ENCODE data around the gene IZUMO1.

The IZUMO1 gene

DNA sequence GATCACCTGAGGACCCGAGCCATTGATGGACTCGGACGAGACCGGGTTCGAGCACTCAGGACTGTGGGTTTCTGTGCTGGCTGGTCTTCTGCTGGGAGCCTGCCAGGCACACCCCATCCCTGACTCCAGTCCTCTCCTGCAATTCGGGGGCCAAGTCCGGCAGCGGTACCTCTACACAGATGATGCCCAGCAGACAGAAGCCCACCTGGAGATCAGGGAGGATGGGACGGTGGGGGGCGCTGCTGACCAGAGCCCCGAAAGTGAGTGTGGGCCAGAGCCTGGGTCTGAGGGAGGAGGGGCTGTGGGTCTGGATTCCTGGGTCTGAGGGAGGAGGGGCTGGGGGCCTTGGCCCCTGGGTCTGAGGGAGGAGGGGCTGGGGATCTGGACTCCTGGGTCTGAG is 9.5 kb upstream of the IZUMO1 start:
- Histone ChIP-seq H3K36me3 (ENCODE audit: insufficient read depth, low read length) (no peaks in the 10 kb centered on the region), H3K9me3 (replicated peaks; ENCODE audit: low read length) (no peaks in the 10 kb centered on the region), H3K27me3 (ENCODE audit: control insufficient read depth, insufficient read depth, low read length) (peaks cover 33% of the 10 kb centered on the region), H3K4me1 (ENCODE audit: control insufficient read depth, insufficient read depth, low read length) (peaks cover 7% of the 10 kb centered on the region), H3K4me2 (ENCODE audit: low read length) (no peak overlapping the region), H3K9ac (ENCODE audit: low read depth, low read length) (no peak overlapping the region), H3K4me3 (ENCODE audit: low read length) (no peak overlapping the region)

DNA sequence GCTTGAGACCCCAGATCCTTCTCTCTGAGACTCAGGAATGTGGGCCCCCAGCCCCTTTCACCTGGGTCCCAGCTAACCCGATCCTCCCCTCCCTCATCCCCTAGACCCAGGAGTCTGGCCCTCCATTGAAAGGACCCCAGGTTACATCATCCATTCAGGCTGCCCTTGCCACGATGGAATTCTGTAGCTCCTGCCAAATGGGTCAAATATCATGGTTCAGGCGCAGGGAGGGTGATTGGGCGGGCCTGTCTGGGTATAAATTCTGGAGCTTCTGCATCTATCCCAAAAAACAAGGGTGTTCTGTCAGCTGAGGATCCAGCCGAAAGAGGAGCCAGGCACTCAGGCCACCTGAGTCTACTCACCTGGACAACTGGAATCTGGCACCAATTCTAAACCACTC is 9.1 kb upstream of the IZUMO1 start:
- H3K27me3 ChIP-seq (ENCODE audit: control insufficient read depth, insufficient read depth, low read length): peaks cover 34% of the 10 kb centered on the region
- no peak overlapping the region for H3K4me2 ChIP-seq (ENCODE audit: low read length)
- H3K36me3 ChIP-seq (ENCODE audit: insufficient read depth, low read length): no peaks in the 10 kb centered on the region
- H3K9ac ChIP-seq (ENCODE audit: low read depth, low read length): no peak overlapping the region
- H3K4me3 ChIP-seq (ENCODE audit: low read length): no peak overlapping the region
- peaks cover 7% of the 10 kb centered on the region for H3K4me1 ChIP-seq (ENCODE audit: control insufficient read depth, insufficient read depth, low read length)
- H3K9me3 ChIP-seq (replicated peaks; ENCODE audit: low read length): no peaks in the 10 kb centered on the region

DNA sequence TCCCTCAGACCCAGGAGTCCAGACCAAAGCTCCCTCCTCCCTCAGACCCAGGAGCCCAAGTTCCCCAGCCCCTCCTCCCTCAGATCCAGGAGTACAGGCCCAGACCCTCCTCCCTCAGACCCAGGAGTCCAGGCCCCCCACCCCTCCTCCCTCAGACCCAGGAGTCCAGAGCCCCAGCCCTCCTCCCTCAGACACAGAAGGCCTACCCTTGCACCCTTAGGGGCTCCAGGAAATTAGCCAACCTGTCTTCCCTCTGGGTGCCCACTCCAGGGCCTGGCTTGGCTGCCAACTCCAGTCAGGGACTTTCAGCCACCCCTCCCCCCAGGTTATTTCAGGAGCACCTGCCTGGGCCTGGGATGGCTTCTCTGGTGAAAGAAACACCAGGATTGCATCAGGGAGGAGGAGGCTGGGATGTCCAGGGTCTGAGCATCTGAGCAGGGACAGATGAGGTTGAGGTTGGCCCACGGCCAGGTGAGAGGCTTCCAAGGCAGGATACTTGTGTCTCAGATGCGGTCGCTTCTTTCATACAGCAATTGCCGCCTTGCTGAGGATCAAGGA is 8.5 kb upstream of the IZUMO1 start, which contains the start of gene FGF21:
Gene FGF21 (plus strand): TSS at position 441 of the 558 bp plus-strand sequence. CDS start 713 bp downstream, outside the sequence.
- no peak within 1 kb of the TSS for H3K4me3 ChIP-seq (ENCODE audit: low read length)
- no peak within 1 kb of the TSS for H3K9ac ChIP-seq (ENCODE audit: low read depth, low read length)
- no peak within 1 kb of the TSS for H3K4me2 ChIP-seq (ENCODE audit: low read length)

DNA sequence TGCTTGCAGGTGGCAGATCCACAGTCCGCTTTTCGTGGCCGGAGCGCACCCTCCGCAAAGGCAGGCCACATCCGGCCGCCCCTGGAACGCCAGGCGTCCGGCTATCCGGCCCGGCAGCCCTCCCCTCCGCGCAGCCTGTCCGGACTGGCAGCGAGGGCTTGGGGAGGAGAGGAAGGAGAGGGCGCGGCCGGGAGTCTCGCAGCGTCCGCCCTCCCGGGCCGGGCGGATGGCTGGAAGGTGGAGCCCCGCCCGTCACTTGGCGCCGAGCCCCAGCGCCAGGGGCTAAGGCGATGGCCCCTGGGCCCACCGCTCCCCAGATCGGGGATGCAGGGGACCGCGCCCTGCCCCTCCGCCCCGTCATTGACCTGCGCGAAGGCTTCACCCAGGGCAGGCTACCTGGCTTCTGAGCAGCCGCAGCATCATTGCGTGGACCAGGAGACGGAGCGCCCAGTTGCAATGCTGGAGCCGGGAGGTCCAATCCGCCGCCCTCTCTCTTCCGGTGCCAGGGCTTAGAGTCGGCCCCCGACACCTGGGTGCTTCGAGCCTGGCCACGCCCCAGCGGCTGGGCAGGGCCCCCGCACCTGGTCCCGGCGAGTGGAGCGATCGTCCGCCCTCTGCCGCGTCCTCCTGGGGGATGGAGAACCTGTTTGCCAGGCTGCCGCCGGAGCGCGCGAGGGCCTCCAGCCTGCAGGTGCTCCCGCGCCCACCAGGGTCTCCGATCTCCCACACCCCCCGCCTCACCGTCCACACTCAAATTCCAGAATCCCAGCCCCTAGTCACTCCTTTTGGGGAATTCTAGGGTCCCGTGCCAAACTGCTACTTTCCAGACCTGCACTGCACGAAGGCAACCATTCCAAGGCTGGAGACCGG is 6.0 kb upstream of the IZUMO1 start, which contains the start of gene FUT1:
Gene FUT1 (minus strand): TSS at position 146 of the 870 bp plus-strand sequence. CDS start 1,360 bp downstream, outside the sequence.
- H3K27me3 ChIP-seq (ENCODE audit: control insufficient read depth, insufficient read depth, low read length): peaks cover 37% of the 10 kb centered on the region
- no peak within 1 kb of the TSS for H3K9ac ChIP-seq (ENCODE audit: low read depth, low read length)
- no peaks in the 10 kb centered on the region for H3K36me3 ChIP-seq (ENCODE audit: insufficient read depth, low read length)
- H3K4me2 ChIP-seq (ENCODE audit: low read length): peak within 1 kb of the TSS; percentile 72
- H3K9me3 ChIP-seq (replicated peaks; ENCODE audit: low read length): no peaks in the 10 kb centered on the region
- H3K4me1 ChIP-seq (ENCODE audit: control insufficient read depth, insufficient read depth, low read length): peaks cover 7% of the 10 kb centered on the region
- H3K4me3 ChIP-seq (ENCODE audit: low read length): peak within 1 kb of the TSS; percentile 51

More for the DNA sequence above, 8.5 kb upstream of the IZUMO1 start, which contains the start of gene FGF21:
- Histone ChIP-seq H3K36me3 (ENCODE audit: insufficient read depth, low read length) (no peaks in the 10 kb centered on the region), H3K27me3 (ENCODE audit: control insufficient read depth, insufficient read depth, low read length) (peaks cover 32% of the 10 kb centered on the region), H3K9me3 (replicated peaks; ENCODE audit: low read length) (no peaks in the 10 kb centered on the region), H3K4me1 (ENCODE audit: control insufficient read depth, insufficient read depth, low read length) (peaks cover 7% of the 10 kb centered on the region)

DNA sequence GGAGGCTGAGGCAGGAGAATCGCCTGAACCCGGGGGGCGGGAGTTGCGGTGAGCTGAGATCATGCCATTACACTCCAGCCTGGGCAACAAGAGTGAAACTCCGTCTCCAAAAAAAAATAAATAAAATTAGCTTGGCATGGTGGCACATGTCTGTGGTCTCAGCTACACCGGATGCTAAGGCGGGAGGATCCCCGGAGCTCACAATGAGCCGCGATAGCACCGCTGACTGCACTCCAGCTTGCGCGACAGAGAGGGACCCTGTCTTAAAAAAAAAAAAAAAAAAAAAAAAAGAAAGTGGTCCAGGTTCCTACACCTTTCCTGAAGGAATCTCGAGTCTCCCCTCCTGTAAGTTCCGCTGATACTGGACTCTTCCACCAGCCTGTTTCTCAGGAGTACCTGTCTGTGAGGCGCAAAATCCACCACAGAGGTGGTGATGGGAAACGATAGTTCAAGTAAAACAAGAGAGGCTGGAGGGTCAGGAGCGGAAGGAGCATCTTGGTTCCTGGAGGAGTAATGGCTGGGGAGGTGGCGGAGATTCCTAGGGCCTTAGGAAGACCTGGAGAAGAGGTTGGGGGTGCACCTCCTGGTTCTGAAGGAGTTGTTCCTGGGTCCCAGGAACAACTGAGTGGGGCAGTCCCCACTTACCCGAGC is 5.3 kb upstream of the IZUMO1 start:
- H3K9me3 ChIP-seq (replicated peaks; ENCODE audit: low read length): no peaks in the 10 kb centered on the region
- peaks cover 37% of the 10 kb centered on the region for H3K27me3 ChIP-seq (ENCODE audit: control insufficient read depth, insufficient read depth, low read length)
- H3K4me2 ChIP-seq (ENCODE audit: low read length): peak overlapping the region; percentile 72
- H3K4me1 ChIP-seq (ENCODE audit: control insufficient read depth, insufficient read depth, low read length): peaks cover 7% of the 10 kb centered on the region
- H3K36me3 ChIP-seq (ENCODE audit: insufficient read depth, low read length): no peaks in the 10 kb centered on the region
- peak overlapping the region; percentile 51 for H3K4me3 ChIP-seq (ENCODE audit: low read length)
- no peak overlapping the region for H3K9ac ChIP-seq (ENCODE audit: low read depth, low read length)

DNA sequence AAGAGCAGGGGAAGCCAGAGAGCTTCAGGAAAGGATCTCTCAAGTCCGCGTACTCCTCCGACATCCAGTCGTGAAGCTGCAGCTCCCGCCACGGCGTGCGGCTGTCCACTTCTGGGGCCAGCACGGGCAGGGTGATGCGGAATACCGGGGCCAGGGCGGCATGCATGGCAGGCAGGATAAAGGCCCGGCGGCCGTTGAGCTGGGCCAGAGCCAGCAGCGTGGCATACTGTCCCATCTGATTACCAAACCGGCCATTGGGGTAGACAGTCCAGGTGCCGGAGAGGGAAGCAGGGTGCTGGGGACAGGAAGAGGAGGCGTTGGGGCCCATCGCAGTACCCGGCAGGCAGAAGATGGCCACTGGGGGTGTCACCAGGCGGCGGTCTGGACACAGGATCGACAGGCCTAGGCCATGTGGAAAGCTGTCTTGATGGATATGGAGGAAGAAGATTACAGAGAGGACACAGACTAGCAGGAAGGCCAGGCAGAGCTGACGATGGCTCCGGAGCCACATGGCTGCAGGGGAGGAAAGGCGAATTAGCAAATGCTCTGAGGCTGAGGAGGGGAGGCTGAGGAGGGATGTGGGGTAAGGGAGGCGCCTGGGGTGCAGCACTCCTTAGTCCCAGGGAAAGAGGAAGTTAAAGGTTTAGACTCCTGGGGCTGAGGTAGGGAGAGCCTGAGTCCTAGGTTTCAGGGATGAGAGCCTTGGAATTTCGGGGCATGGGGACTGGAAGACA is 4.2 kb upstream of the IZUMO1 start:
- H3K27me3 ChIP-seq (ENCODE audit: control insufficient read depth, insufficient read depth, low read length): peaks cover 37% of the 10 kb centered on the region
- H3K36me3 ChIP-seq (ENCODE audit: insufficient read depth, low read length): no peaks in the 10 kb centered on the region
- no peaks in the 10 kb centered on the region for H3K9me3 ChIP-seq (replicated peaks; ENCODE audit: low read length)
- H3K4me3 ChIP-seq (ENCODE audit: low read length): no peak overlapping the region
- H3K4me1 ChIP-seq (ENCODE audit: control insufficient read depth, insufficient read depth, low read length): peaks cover 9% of the 10 kb centered on the region
- no peak overlapping the region for H3K9ac ChIP-seq (ENCODE audit: low read depth, low read length)
- H3K4me2 ChIP-seq (ENCODE audit: low read length): no peak overlapping the region

DNA sequence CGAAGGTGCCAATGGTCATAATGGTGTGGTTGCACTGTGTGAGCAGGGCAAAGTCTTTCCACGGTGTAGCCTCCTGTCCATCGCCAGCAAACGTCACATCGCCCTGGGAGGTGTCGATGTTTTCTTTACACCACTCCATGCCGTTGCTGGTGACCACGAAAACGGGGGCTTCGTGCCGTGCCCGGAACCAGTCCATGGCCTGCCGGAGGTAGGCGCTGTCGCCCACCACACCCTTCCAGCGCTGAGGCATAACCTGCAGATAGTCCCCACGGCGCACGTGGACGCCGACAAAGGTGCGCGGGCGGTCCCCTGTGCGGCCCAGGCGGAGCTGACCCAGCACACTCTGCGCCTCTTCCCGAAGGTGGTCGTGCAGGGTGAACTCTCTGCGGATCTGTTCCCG is 3.6 kb upstream of the IZUMO1 start:
- no peak overlapping the region for H3K4me3 ChIP-seq (ENCODE audit: low read length)
- no peaks in the 10 kb centered on the region for H3K36me3 ChIP-seq (ENCODE audit: insufficient read depth, low read length)
- peaks cover 9% of the 10 kb centered on the region for H3K4me1 ChIP-seq (ENCODE audit: control insufficient read depth, insufficient read depth, low read length)
- H3K27me3 ChIP-seq (ENCODE audit: control insufficient read depth, insufficient read depth, low read length): peaks cover 34% of the 10 kb centered on the region
- H3K9me3 ChIP-seq (replicated peaks; ENCODE audit: low read length): no peaks in the 10 kb centered on the region
- H3K9ac ChIP-seq (ENCODE audit: low read depth, low read length): no peak overlapping the region
- H3K4me2 ChIP-seq (ENCODE audit: low read length): no peak overlapping the region

DNA sequence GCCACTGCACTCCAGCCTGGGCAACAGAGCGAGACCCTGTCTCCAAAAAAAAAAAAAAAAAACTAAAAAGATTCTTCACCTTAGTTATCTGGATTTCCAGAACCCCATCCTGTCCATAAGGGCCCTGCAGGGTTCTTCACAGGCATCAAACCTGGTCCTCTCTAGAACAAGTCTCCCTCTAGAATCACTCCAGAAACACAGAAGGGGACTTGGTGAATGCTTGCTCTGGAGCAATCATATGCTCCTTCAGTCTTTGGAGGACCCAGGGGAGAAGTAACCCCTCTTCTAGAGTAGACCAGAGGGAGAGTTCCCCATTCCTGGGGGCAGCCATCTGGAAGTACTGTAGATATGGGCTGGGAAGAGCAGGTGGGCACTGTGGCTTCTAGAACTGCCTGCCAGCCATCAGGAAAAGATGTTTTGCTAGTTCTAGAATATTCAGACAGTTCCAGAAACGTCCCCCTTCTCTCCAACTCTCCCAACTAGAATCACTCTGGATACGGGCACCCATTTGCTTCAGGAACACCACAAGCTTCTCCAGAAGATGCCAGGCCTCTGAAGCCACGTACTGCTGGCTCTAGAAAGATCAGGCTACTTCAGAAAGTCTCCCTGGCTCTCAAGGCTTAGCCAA is 3.0 kb upstream of the IZUMO1 start:
- peaks cover 31% of the 10 kb centered on the region for H3K27me3 ChIP-seq (ENCODE audit: control insufficient read depth, insufficient read depth, low read length)
- peaks cover 9% of the 10 kb centered on the region for H3K4me1 ChIP-seq (ENCODE audit: control insufficient read depth, insufficient read depth, low read length)
- no peaks in the 10 kb centered on the region for H3K9me3 ChIP-seq (replicated peaks; ENCODE audit: low read length)
- no peaks in the 10 kb centered on the region for H3K36me3 ChIP-seq (ENCODE audit: insufficient read depth, low read length)
- no peak overlapping the region for H3K9ac ChIP-seq (ENCODE audit: low read depth, low read length)
- H3K4me3 ChIP-seq (ENCODE audit: low read length): no peak overlapping the region
- no peak overlapping the region for H3K4me2 ChIP-seq (ENCODE audit: low read length)

DNA sequence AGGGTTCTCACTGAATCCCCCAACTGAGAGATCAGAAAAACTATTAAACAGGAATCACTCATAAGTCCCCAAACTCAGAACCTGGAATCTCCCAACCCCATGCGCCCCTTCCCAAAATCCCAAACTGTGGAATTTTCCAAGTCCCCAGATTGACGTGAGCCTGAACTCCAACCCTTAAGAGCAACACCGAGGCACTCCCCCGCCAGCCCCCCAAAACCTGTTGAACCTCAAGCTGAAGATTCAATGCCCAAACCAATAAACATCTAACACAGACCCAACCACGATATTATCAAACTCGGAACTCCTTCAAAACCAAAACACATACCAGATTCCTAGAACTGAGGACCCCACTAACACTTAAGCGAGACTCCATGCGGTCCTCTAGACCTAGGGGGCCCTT is 599 bp downstream of the IZUMO1 start:
- Histone ChIP-seq H3K27me3 (ENCODE audit: control insufficient read depth, insufficient read depth, low read length) (peaks cover 11% of the 10 kb centered on the region), H3K9ac (ENCODE audit: low read depth, low read length) (no peak overlapping the region)

DNA sequence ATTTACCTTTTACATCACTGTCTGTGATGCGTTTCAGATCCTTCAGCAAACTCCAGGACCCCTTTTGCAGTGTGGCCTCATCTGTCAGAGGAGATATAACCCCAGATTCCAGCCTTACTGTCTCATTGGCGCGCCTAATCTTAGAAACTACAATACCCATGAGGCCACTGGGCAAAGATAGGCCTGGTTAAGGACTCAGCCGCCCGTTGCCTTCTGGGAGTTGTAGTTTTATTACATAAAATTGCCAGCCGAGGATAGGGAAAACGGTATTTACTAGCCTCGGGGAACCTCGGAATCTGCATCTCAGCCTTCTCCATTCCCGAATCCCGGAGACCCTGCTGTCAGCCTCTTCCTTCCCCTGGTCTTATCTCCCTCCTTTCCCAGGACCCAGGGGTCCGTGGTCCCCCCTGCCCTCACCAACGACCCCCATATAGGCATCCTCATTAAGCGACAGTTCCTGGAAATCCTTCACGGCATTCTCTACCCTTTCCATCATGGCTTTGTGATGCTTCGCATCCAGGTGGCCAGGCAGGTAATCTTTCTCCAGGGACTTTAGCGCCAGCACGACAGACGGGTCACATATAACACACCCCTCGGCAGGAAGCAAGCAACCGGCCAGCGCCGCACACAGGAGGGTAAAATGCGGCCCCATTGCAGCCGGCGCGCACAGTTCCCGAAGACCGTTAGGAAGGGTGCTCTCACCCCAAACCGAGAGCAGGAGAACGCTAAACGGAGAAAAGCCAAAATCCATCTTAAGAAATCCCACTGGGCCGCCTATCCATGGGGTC is 1.3 kb downstream of the IZUMO1 start:
- peaks cover 7% of the 10 kb centered on the region for H3K27me3 ChIP-seq (ENCODE audit: control insufficient read depth, insufficient read depth, low read length)
- H3K9ac ChIP-seq (ENCODE audit: low read depth, low read length): no peak overlapping the region
- no peak overlapping the region for H3K4me3 ChIP-seq (ENCODE audit: low read length)

More for the DNA sequence above, 599 bp downstream of the IZUMO1 start:
- H3K36me3 ChIP-seq (ENCODE audit: insufficient read depth, low read length): no peaks in the 10 kb centered on the region
- H3K9me3 ChIP-seq (replicated peaks; ENCODE audit: low read length): no peaks in the 10 kb centered on the region
- no peak overlapping the region for H3K4me3 ChIP-seq (ENCODE audit: low read length)
- peaks cover 2% of the 10 kb centered on the region for H3K4me1 ChIP-seq (ENCODE audit: control insufficient read depth, insufficient read depth, low read length)
- no peak overlapping the region for H3K4me2 ChIP-seq (ENCODE audit: low read length)

More for the DNA sequence above, 1.3 kb downstream of the IZUMO1 start:
- peaks cover 2% of the 10 kb centered on the region for H3K4me1 ChIP-seq (ENCODE audit: control insufficient read depth, insufficient read depth, low read length)
- H3K9me3 ChIP-seq (replicated peaks; ENCODE audit: low read length): no peaks in the 10 kb centered on the region
- no peaks in the 10 kb centered on the region for H3K36me3 ChIP-seq (ENCODE audit: insufficient read depth, low read length)
- H3K4me2 ChIP-seq (ENCODE audit: low read length): no peak overlapping the region

Measured in skeletal muscle satellite cell (primary cell).